Activated CD8-positive, alpha-beta T cell treated with anti-CD3 and anti-CD28 coated beads for 36 hours (primary cell): Measurements from ENCODE around the gene GCK. TPM values are rescaled to one million over a fixed set of nuclear protein-coding genes. Genes with fewer than 3 reads are reported as not detected.

Experiments
- ATAC-seq: fragments of 200-7000 bp; cut with Tn5 transposase; one replicate; pipeline ENCODE4 v1.10.0; 2021; ENCODE audit warnings: mild to moderate bottlenecking, moderate library complexity
- CTCF ChIA-PET: fragments of 350-600 bp; sonication (Branson Sonifier 250); formaldehyde crosslinking; loops from one replicate; lab custom pipeline; 2021; ENCODE audit warnings: antibody characterized with exemption; lab: Charles Lee
- POLR2A ChIA-PET: fragments of 350-600 bp; sonication (Branson Sonifier 250); formaldehyde crosslinking; loops from one replicate; lab custom pipeline; 2021; ENCODE audit warnings: antibody characterized with exemption; lab: Charles Lee
- DNase-seq: peaks from one replicate; pipeline ENCODE4 v3.0.0-alpha.2; 2020
- H3K27ac Mint-ChIP-seq: one replicate; pipeline ENCODE4 v1.8.0; 2021; ENCODE audit warnings: mild to moderate bottlenecking, mixed read lengths
- H3K27me3 Mint-ChIP-seq: one replicate; pipeline ENCODE4 v1.8.0; 2021; ENCODE audit warnings: mixed read lengths
- H3K36me3 Mint-ChIP-seq: one replicate; pipeline ENCODE4 v1.8.0; 2021; ENCODE audit warnings: low read depth, mixed read lengths
- H3K4me1 Mint-ChIP-seq: one replicate; pipeline ENCODE4 v1.8.0; 2021; ENCODE audit warnings: low read depth, mixed read lengths
- H3K4me3 Mint-ChIP-seq: one replicate; pipeline ENCODE4 v1.8.0; 2021; ENCODE audit warnings: mild to moderate bottlenecking, moderate library complexity, mixed read lengths
- H3K9me3 Mint-ChIP-seq: one replicate; pipeline ENCODE4 v1.8.0; 2021; ENCODE audit warnings: mixed read lengths
- intact Hi-C: fragments of 100-400 bp; cut with micrococcal nuclease; formaldehyde crosslinking; loops from one replicate; pipeline ENCODE4 v1.10.0; 2022
- total RNA-seq, 2 experiments: library from RNA; stranded (reverse); gene quantifications; one replicate each; pipeline ENCODE4 v1.2.3, GENCODE V29; 2021
- TF ChIP-seq, protein P1 (sequence below): fragments of 200-600 bp; IDR thresholded peaks from one replicate; pipeline ENCODE4 v1.8.0; 2022; ENCODE audit warnings: antibody characterized with exemption, mild to moderate bottlenecking

GCK gene
- total RNA-seq, 2 experiments from 2014 or later = 2.1 to 2.6 TPM

DNA sequence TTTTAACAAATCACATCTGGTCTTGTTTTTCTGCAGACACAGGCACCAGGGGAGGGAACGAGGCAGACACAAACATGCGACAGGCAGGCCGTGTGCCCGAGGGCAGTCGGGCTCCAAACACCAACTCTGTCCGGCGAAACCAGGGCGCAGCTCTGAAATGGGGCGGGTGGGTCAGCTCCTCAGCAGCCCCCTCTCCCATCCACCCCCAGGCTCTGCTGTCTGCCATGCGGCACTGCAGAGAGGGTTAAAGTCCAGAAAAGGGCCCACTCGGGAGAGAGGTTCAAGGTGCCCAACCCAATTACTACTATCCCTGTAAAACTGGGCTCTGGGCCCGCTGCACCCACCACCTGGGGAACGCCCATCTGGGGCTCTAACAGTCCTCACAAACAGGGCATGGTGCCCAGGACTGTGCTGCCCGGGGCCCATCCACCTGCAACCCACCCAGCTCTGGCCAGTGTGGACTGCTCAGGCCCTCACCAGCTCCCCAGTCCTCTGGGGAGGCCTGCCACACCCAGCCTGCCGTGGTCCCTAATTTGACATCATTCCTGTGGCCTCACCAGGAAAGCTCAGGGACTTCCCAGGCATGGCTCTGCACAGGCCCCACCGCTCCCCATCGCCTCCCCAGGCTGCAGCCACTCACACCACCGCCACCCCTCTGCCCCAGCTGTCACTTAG lies 30.3 kb upstream of the GCK start:
- Mint-ChIP-seq H3K27ac (no peak overlapping the region), H3K4me1 (no peaks in the 10 kb centered on the region), H3K27me3 (no peaks in the 10 kb centered on the region), H3K9me3 (no peaks in the 10 kb centered on the region), H3K36me3 (no peaks in the 10 kb centered on the region), H3K4me3 (no peak overlapping the region)
- no peak for DNase-seq
- POLR2A ChIA-PET = no interaction called here
- no peak for ATAC-seq
- TF ChIP-seq, protein P1, sequence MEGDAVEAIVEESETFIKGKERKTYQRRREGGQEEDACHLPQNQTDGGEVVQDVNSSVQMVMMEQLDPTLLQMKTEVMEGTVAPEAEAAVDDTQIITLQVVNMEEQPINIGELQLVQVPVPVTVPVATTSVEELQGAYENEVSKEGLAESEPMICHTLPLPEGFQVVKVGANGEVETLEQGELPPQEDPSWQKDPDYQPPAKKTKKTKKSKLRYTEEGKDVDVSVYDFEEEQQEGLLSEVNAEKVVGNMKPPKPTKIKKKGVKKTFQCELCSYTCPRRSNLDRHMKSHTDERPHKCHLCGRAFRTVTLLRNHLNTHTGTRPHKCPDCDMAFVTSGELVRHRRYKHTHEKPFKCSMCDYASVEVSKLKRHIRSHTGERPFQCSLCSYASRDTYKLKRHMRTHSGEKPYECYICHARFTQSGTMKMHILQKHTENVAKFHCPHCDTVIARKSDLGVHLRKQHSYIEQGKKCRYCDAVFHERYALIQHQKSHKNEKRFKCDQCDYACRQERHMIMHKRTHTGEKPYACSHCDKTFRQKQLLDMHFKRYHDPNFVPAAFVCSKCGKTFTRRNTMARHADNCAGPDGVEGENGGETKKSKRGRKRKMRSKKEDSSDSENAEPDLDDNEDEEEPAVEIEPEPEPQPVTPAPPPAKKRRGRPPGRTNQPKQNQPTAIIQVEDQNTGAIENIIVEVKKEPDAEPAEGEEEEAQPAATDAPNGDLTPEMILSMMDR = no peak
- intact Hi-C loops = no loop called here
- CTCF ChIA-PET = no interaction called here

DNA sequence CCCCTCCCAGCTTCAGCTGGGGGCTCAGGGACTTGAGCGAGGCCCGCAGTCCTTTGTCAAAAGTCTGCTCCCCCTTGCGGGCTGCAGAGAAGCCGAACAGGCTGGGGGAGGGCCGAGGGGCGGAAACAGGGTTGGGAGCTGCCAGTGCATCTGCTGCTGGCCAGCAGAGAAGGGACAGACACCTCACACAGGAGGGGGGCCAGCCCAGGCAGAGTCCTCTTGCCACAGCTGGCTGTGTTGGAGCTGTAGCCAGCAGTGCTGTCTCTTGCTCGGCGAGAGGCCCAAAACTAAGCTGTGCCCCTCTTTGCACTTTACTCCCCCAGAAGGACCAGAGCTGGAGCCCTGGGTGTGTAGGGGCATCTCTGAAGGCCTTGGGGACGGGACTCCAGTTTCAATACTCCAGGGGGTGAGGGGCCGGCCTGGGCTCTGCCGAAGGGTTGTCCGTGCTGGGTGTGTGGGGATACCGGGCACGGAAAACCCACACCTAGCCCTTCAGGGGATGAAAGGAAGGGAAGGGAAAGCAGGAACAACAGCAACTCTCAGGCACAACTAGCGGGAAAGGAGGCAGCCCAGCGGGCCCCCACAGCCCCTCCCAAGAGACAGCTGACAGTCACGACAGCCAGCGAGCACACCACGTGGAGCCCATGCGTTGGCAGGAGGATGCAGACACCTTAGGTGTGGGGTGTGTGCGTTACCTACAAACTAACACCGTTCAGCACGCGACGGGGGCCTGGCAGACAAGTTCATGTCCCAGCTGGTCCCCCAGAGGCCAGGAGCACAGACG lies 29.4 kb upstream of the GCK start:
- intact Hi-C loops = no loop called here

DNA sequence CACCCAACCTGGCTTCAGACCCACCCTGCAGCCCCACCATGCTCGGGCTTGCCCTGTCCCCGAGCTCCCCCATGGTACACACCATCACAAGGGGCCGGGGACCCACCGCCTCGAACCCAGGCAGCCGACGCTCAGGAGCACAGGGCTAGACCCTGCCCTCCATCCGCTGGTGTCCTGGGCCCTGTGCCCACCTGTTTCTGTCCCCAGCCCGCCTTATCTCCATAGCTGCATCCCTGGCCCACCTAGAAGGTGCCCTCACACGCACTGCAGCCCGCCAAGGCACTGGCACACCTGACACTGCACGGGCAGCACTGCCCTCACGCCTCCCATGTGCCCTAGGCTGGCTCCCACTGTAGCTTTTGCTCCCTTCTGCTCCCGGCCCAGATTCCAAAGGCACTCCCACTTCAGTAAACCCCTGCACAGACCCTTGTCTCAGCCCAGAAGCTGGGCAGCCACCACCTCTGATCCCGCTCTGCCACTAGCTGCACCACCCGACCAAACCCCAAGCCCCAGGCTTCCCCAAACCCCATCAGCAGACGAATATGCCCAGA lies 28.7 kb upstream of the GCK start:
- H3K27me3 Mint-ChIP-seq = no peaks in the 10 kb centered on the region
- ChIA-PET POLR2A (no interaction called here), CTCF (interaction anchor here (0.6 kb wide), 1 partner anchor 132 kb away, joined by 3 read pairs; no protein-coding TSS in a partner anchor)
- H3K36me3 Mint-ChIP-seq = no peaks in the 10 kb centered on the region
- H3K4me3 Mint-ChIP-seq = no peak overlapping the region
- intact Hi-C loops = no loop called here
- DNase-seq (no peak), ATAC-seq (no peak)
- no peaks in the 10 kb centered on the region for H3K9me3 Mint-ChIP-seq
- H3K4me1 Mint-ChIP-seq = no peaks in the 10 kb centered on the region
- TF ChIP-seq, protein P1 = no peak
- H3K27ac Mint-ChIP-seq = no peak overlapping the region

More for the DNA sequence above, 29.4 kb upstream of the GCK start:
- H3K9me3 Mint-ChIP-seq = no peaks in the 10 kb centered on the region
- H3K4me1 Mint-ChIP-seq = no peaks in the 10 kb centered on the region
- ATAC-seq = no peak
- H3K27me3 Mint-ChIP-seq = no peaks in the 10 kb centered on the region
- no peak overlapping the region for H3K27ac Mint-ChIP-seq
- TF ChIP-seq, protein P1 = no peak
- ChIA-PET POLR2A (interaction anchor here (0.5 kb wide), 1 partner anchor 20 kb away, joined by 3 read pairs; no protein-coding TSS in a partner anchor), CTCF (no interaction called here)
- no peak for DNase-seq
- no peaks in the 10 kb centered on the region for H3K36me3 Mint-ChIP-seq
- no peak overlapping the region for H3K4me3 Mint-ChIP-seq

DNA sequence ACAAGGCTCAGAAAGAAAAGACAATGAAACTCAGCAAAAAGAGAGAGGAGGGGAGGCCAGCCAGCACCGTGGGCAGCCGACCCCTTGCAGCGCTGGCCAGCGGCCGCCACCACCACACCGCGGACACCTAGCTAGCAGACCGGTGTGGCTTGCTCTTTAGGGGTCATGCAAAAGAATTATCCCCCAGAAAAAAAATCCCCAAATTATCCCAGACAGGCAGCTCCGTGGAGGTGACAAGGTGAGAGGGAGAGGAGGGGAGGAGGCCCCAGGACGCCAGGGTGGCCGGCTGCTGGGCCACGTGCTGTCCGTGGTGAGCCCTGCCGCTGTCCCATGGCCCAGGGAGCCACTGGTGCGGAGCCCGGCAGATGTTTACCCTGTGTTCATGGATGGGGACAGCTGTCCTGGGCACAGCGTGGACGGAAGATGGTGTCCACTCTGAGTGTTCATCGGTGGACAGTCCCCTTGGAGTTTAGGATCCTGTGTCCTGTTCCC lies 28.0 kb upstream of the GCK start:
- ChIA-PET CTCF (interaction anchor here (0.6 kb wide), 1 partner anchor 132 kb away, joined by 3 read pairs; no protein-coding TSS in a partner anchor), POLR2A (no interaction called here)
- TF ChIP-seq, protein P1 = no peak
- no peak for ATAC-seq
- Mint-ChIP-seq H3K27me3 (no peaks in the 10 kb centered on the region), H3K9me3 (no peaks in the 10 kb centered on the region), H3K4me1 (no peaks in the 10 kb centered on the region), H3K4me3 (no peak overlapping the region), H3K27ac (no peak overlapping the region), H3K36me3 (peaks cover 3% of the 10 kb centered on the region)
- no peak for DNase-seq
- intact Hi-C loops = no loop called here
